CD4-positive, alpha-beta T cell (primary cell): Measurements from ENCODE around the gene FAM50A. TPM values are rescaled to one million over a fixed set of nuclear protein-coding genes. Genes with fewer than 3 reads are reported as not detected.

Experiments used
- ATAC-seq: fragments of 200-7000 bp; cut with Tn5 transposase; one replicate; pipeline ENCODE4 v1.10.0; 2022; ENCODE audit warnings: mild to moderate bottlenecking; ENCODE audit not compliant: poor library complexity
- CTCF ChIA-PET: fragments of 350-600 bp; sonication (Branson Sonifier 250); formaldehyde crosslinking; loops from one replicate; lab custom pipeline; 2021; ENCODE audit warnings: antibody characterized with exemption, inconsistent platforms; lab: Charles Lee
- POLR2A ChIA-PET: fragments of 350-600 bp; sonication (Branson Sonifier 250); formaldehyde crosslinking; loops from one replicate; lab custom pipeline; 2021; ENCODE audit warnings: antibody characterized with exemption, inconsistent platforms; lab: Charles Lee
- DNase-seq, 14 experiments: peaks; one replicate each; pipeline ENCODE4 v3.0.0-alpha.2; 2013 to 2020; ENCODE audit warnings: mixed read lengths in 2 of 14
- H3K27ac ChIP-seq, 2 donors: one replicate each; pipeline versions ENCODE4 v1.5.1 to v1.7.0; 2013; ENCODE audit warnings: low read length in 2 of 2, low read depth in 1 of 2, mild to moderate bottlenecking in 1 of 2
- H3K27me3 ChIP-seq, 2 experiments: 1 replicate in 1 of 2; 2 replicates in 1 of 2; pipeline versions ENCODE4 v1.6.1 to v1.7.0; 2013; ENCODE audit warnings: low read length in 2 of 2, control low read depth in 1 of 2, mild to moderate bottlenecking in 1 of 2, moderate library complexity in 1 of 2; ENCODE audit not compliant: insufficient read depth in 2 of 2, control insufficient read depth in 1 of 2
- H3K36me3 ChIP-seq: one replicate; pipeline ENCODE4 v1.6.1; 2013; ENCODE audit warnings: low read length, control low read depth; ENCODE audit not compliant: insufficient read depth
- H3K4me1 ChIP-seq: one replicate; pipeline ENCODE4 v1.6.1; 2013; ENCODE audit warnings: low read length, control low read depth; ENCODE audit not compliant: insufficient read depth
- H3K4me3 ChIP-seq: one replicate; pipeline ENCODE4 v1.5.1; 2013; ENCODE audit warnings: mild to moderate bottlenecking, low read length, moderate library complexity
- H3K9me3 ChIP-seq, 2 experiments: 1 replicate in 1 of 2; 2 replicates in 1 of 2; pipeline versions ENCODE4 v1.6.1 to v1.7.0; 2013; ENCODE audit warnings: low read length in 2 of 2, mild to moderate bottlenecking in 2 of 2, control low read depth in 1 of 2, moderate library complexity in 1 of 2; ENCODE audit not compliant: control insufficient read depth in 1 of 2, insufficient read depth in 1 of 2
- H3K27ac Mint-ChIP-seq: one replicate; pipeline ENCODE4 v1.8.0; 2020; ENCODE audit warnings: mixed read lengths
- H3K27me3 Mint-ChIP-seq: one replicate; pipeline ENCODE4 v1.8.0; 2021; ENCODE audit warnings: mixed read lengths
- H3K36me3 Mint-ChIP-seq: one replicate; pipeline ENCODE4 v1.8.0; 2021; ENCODE audit warnings: low read depth, mixed read lengths
- H3K4me1 Mint-ChIP-seq: one replicate; pipeline ENCODE4 v1.8.0; 2021; ENCODE audit warnings: low read depth, mixed read lengths
- H3K4me3 Mint-ChIP-seq: one replicate; pipeline ENCODE4 v1.8.0; 2020; ENCODE audit warnings: mild to moderate bottlenecking, mixed read lengths
- H3K9me3 Mint-ChIP-seq: one replicate; pipeline ENCODE4 v1.8.0; 2020; ENCODE audit warnings: mixed read lengths
- CTCF ChIP-seq: fragments of 200-600 bp; IDR thresholded peaks from one replicate; pipeline ENCODE4 v1.8.0; 2022; ENCODE audit warnings: antibody characterized with exemption, mild to moderate bottlenecking
- intact Hi-C, 2 experiments: fragments of 100-400 bp; cut with DNase I in 1 of 2; cut with micrococcal nuclease in 1 of 2; formaldehyde crosslinking; loops; one replicate each; pipeline versions ENCODE4 v1.15.1 to v1.9.0; 2023 to 2025; cut with DNase I, micrococcal nuclease
- total RNA-seq, 174 experiments: library from RNA in 2 of 174; stranded (reverse) in 2 of 174; gene quantifications; one replicate each; pipeline ENCODE4 v1.2.3 and lab custom pipeline; 2021 to 2026

Gene FAM50A
- total RNA-seq, 2 experiments from 2014 or later, result 42.3 to 49.4 TPM

- Mint-ChIP-seq H3K36me3 (peaks cover 15% of the 10 kb centered on the region), H3K4me1 (peaks cover 17% of the 10 kb centered on the region), H3K27me3 (no peaks in the 10 kb centered on the region), H3K27ac (peak within 1 kb of the TSS; percentile 58), H3K4me3 (peak within 1 kb of the TSS; percentile 60), H3K9me3 (no peaks in the 10 kb centered on the region)
- peaks cover 21% of the 10 kb centered on the region for H3K4me1 ChIP-seq
- H3K9me3 ChIP-seq, result no peaks in the 10 kb centered on the region
- POLR2A ChIA-PET, result interaction anchor here (0.6 to 2.3 kb wide), 4 partner anchors 9 to 49 kb away, joined by 3 to 13 read pairs (median 4); partner anchors contain the start of genes EMD and RPL10
- peak within 1 kb of the TSS; percentile 37 for H3K4me3 ChIP-seq
- DNase-seq (peak in 4 of 14 experiments; percentile 32 to 72 (median 48)), ATAC-seq (no peak)
- H3K27ac ChIP-seq, result no peak within 1 kb of the TSS
- H3K27me3 ChIP-seq, result no peaks in the 10 kb centered on the region
- intact Hi-C loops, result no loop called here
- H3K36me3 ChIP-seq, result no peaks in the 10 kb centered on the region
- CTCF ChIA-PET, result no interaction called here
- no peak for TF ChIP-seq CTCF
Measured at GRCh38 chrX:154409222-154409871, 34.6 kb upstream of the FAM50A start, which contains the start of gene DNASE1L1. TSS of gene DNASE1L1 (minus strand) at chrX:154409254. CDS start at chrX:154405568, 3,686 bp downstream.

- Histone ChIP-seq H3K4me1 (peaks cover 21% of the 10 kb centered on the region), H3K4me3 (peak overlapping the region; percentile 63), H3K9me3 (no peaks in the 10 kb centered on the region), H3K27me3 (no peaks in the 10 kb centered on the region), H3K36me3 (no peaks in the 10 kb centered on the region), H3K27ac (peak overlapping the region; percentile 52 to 74)
- ATAC-seq (peak; percentile 35), DNase-seq (peak in 10 of 14 experiments; percentile 19 to 65 (median 50))
- Mint-ChIP-seq H3K27ac (peak overlapping the region; percentile 91), H3K9me3 (no peaks in the 10 kb centered on the region), H3K4me3 (peak overlapping the region; percentile 83), H3K27me3 (no peaks in the 10 kb centered on the region), H3K36me3 (peaks cover 24% of the 10 kb centered on the region), H3K4me1 (peaks cover 17% of the 10 kb centered on the region)
- ChIA-PET POLR2A (interaction anchor here (0.6 to 3.5 kb wide), 11 partner anchors 11 to 105 kb away, joined by 3 to 40 read pairs (median 5); partner anchors contain the start of genes ATP6AP1, FAM3A, FAM50A and RPL10), CTCF (interaction anchor here (2.8 kb wide), 1 partner anchor 13 kb away, joined by 15 read pairs; the partner anchor contains the start of gene RPL10)
- no peak for TF ChIP-seq CTCF
- intact Hi-C loops, result loop anchor here in 1 of 2 experiments (1.0 kb wide), 1 partner anchor 16 kb away; the partner anchor contains the start of gene ATP6AP1
Measured at GRCh38 chrX:154411981-154412340, 32.0 kb upstream of the FAM50A start.

GRCh38 chrX:154412468-154412867 is 31.5 kb upstream of the FAM50A start:
- POLR2A ChIA-PET, result interaction anchor here (0.9 to 3.5 kb wide), 9 partner anchors 11 to 104 kb away, joined by 3 to 40 read pairs (median 5); partner anchors contain the start of genes ATP6AP1, FAM3A, FAM50A and RPL10
- peaks cover 24% of the 10 kb centered on the region for H3K36me3 Mint-ChIP-seq
- CTCF ChIA-PET, result interaction anchor here (2.8 kb wide), 1 partner anchor 14 kb away, joined by 15 read pairs; the partner anchor contains the start of gene RPL10
- peak overlapping the region; percentile 63 for H3K4me3 ChIP-seq
- DNase-seq (peak in 8 of 14 experiments; percentile 31 to 77 (median 46)), ATAC-seq (peak; percentile 69)
- peaks cover 21% of the 10 kb centered on the region for H3K4me1 ChIP-seq
- peaks cover 17% of the 10 kb centered on the region for H3K4me1 Mint-ChIP-seq
- peak overlapping the region; percentile 52 to 74 for H3K27ac ChIP-seq
- no peaks in the 10 kb centered on the region for H3K27me3 Mint-ChIP-seq
- H3K9me3 Mint-ChIP-seq, result no peaks in the 10 kb centered on the region
- H3K27ac Mint-ChIP-seq, result peak overlapping the region; percentile 91
- no peaks in the 10 kb centered on the region for H3K27me3 ChIP-seq
- intact Hi-C loops, result loop anchor here in 1 of 2 experiments (1.0 kb wide), 1 partner anchor 16 kb away; the partner anchor contains the start of gene ATP6AP1
- no peak for TF ChIP-seq CTCF
- no peaks in the 10 kb centered on the region for H3K36me3 ChIP-seq
- H3K4me3 Mint-ChIP-seq, result peak overlapping the region; percentile 83
- no peaks in the 10 kb centered on the region for H3K9me3 ChIP-seq
